Posterior vena cava (tissue), 2 donors: ENCODE data around the gene GPR3. TPM values are rescaled to one million over a fixed set of nuclear protein-coding genes. Genes with fewer than 3 reads are reported as not detected.

Experiments used
- DNase-seq: peaks from one replicate; pipeline ENCODE4 v3.0.0-alpha.2; 2020; ENCODE audit warnings: low spot score
- intact Hi-C, 2 donors: fragments of 100-400 bp; cut with DNase I; formaldehyde crosslinking; loops; one replicate each; pipeline versions ENCODE4 v1.14.1 to v1.14.2; 2022 to 2023
- total RNA-seq, 2 donors: library from RNA; stranded (reverse); fragmentation: NEBNext Ultra II Directional; extraction: Animal tissue kit (Norgen Biotek cat#: 25700); gene quantifications; one replicate each; pipeline ENCODE4 v1.2.1, GENCODE V29; 2021
- donor health status: DM: yes; HTN: yes; CAD: no.
- donor health status: DM: yes; HTN: yes; CAD: no.

The GPR3 gene
- total RNA-seq, 2 donors from 2014 or later, result 0.37 to 1.2 TPM

DNA sequence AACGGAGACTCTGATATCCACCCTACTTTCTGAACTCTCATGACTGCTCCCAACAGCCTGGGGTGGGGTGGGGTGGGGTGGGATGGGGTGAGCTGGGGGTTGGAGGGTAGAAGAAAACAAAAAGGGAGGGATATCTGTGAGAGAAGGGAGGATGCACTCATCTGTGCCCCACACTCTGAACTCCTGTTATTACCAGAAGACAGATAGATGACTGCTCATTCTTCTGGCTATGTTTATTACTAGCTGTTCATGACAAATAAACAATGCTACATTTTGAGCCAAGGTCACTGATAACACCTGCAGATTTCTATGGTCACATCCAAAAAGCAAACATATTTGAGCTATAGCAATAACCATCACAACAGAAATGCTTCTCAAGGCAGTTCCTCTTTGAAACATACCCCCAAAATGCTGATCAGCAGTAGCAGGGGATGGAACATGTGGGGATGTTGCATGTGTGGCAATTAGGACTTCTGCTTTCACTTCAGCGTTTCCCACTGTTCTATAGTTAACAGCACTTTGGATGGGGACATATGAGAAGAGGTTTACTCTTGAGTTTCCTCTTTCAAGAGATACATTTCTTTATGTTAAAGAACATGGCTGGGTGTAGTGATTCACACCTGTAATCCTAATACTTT lies 43.3 kb downstream of the GPR3 start:
- DNase-seq, result no peak
- intact Hi-C loops, result no loop called here

DNA sequence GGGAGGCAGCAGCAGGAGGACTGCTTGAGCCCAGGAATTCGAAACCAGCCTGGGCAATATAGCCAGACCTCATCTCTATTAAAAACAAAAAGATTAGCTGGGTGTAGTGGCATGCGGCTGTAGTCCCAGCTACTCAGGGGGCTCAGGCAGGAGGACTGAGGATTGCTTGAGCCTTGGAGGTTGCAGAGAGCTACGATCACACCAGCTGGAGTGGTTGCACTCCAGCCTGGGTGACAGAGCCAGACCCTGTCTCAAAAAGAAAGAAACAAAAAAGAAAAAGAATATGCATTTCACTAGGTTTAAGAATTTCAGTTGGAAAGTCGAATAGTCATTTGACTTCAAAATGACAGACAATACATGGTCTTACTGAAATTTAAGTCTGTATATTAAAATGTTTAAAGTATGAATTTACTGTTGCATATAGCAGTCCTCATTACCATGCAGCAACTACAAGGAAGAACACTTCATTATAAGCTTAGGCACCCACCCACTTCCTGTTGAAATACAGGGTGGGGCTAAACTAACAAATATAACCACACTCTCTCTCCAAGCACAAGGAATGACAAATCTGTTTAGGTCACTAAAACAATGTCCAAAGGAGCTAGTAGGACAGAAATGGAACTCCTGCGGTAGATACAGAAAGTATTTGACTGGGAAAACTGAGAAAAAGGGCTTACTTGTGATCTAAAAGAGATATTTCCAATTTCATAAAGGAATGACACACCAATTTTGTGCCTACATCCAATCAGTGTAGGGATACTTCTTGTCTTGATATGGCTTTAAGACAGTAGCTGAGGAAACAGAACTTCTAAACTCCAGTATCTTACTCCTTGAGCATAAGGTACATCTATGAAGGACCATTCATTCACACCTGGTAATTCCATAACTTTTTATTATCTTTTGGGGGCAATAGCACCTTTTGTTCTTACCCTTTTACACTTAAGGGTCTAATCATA lies 44.1 kb downstream of the GPR3 start:
- DNase-seq, result no peak
- intact Hi-C loops, result no loop called here

DNA sequence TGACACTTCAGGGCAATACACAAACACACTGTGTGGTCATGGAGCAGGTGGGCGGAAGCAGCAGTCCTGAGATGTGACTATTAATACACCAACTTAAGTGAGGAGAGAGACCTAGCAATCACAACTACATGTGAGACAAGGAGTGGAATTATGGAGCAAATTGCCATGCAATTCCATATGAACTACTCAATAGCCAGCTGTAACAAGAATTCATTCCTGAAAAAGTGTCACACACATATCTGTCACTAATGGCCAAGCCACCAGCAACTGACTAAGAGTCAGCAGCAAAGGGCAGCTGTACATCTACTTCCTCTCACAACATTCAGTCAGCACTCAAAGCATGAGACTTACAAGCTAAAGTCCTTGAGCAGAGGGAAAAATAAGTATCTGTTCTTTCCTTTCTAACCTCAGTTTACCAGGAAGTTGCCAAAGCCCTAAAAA lies 46.2 kb downstream of the GPR3 start:
- intact Hi-C loops, result no loop called here
- no peak for DNase-seq

DNA sequence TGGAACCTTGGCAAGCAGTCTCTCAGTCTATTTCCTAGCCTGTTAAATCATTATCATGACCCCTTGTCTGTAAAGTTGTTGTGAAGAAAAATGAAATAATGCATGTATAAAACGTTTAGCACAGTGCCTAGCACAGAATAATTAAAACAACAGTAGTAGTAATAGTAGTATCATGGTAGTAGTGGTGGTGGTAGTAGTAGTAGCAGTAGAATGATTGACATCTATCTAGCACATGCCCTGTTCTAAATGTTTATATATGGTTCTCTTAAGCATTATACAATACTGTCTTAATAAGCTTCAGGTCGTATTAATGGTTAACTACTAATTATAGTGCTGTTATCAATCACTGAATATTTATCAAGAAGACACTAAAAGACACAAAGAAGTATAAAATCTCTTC lies 46.7 kb downstream of the GPR3 start:
- intact Hi-C loops, result no loop called here
- no peak for DNase-seq

DNA sequence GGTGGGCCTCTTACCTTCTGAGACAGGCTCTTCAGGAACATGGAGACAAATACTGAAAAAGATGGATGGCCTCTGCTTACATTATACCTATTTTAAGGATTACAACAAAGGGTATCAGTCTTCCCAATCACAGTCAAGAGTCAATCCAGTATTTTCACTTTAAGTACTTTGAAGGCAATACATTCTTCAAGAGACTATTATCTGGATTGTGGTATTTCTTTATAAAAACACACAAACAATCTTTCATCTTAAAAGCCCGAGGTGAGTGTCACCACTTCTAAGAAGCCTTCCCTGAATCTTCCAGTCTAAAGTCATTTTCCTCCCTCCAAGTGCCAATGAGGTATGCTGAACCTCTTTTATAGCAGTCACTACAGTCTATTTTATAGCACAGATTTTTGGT lies 52.2 kb downstream of the GPR3 start:
- no peak for DNase-seq
- intact Hi-C loops, result no loop called here

Other genes with a start within 250 kb of the GPR3 start
- 10 to 100 TPM; 19.0 to 25.3 TPM for gene SLC9A1, start 237.5 kb upstream of the GPR3 start, total RNA-seq
- 10 to 100 TPM; 22.6 to 27.4 TPM for gene WDTC1, start 158.0 kb upstream of the GPR3 start, total RNA-seq
- gene TMEM222, start 70.5 kb upstream of the GPR3 start, total RNA-seq, result 10 to 100 TPM; 25.0 to 26.7 TPM
- gene SYTL1, start 50.6 kb upstream of the GPR3 start, total RNA-seq, result 1 to 10 TPM; 1.6 to 1.9 TPM
- 10 to 100 TPM; 72.8 to 94.3 TPM for gene MAP3K6, start 25.7 kb upstream of the GPR3 start, total RNA-seq
- gene FCN3, start 17.8 kb upstream of the GPR3 start, total RNA-seq, result 10 to 100 TPM; 10.4 to 11.6 TPM
- not detected for gene CD164L2, start 9.3 kb upstream of the GPR3 start, total RNA-seq
- gene WASF2, start 97.5 kb downstream of the GPR3 start, total RNA-seq, result 100 to 1,000 TPM; 154 to 155 TPM
- 10 to 100 TPM; 54.5 to 58.3 TPM for gene AHDC1, start 211.5 kb downstream of the GPR3 start, total RNA-seq
- 10 to 100 TPM; 21.9 to 22.5 TPM for gene FGR, start 242.6 kb downstream of the GPR3 start, total RNA-seq